AG09319 (cell line): ENCODE results near the gene PSMD4.
"Not testable (repeated sequence)": the region's sequence is repeated elsewhere in the genome, so short reads cannot be mapped to it uniquely, and the experiment has no call there.

Source experiments
- DNase-seq: peaks from one replicate; pipeline ENCODE4 v3.0.0-alpha.2; 2010; ENCODE audit warnings: low read depth; ENCODE audit errors: extremely low read depth
- CTCF ChIP-seq: IDR thresholded peaks from 2 replicates; pipeline ENCODE4 v1.5.1; 2011; ENCODE audit warnings: low read depth, mild to moderate bottlenecking, inconsistent platforms, low read length, moderate library complexity

PSMD4 gene

GRCh38 chr1:151255381-151255780 lies 847 bp downstream of the PSMD4 start:
- no peak for TF ChIP-seq CTCF

GRCh38 chr1:151259351-151259750 lies 4.8 kb downstream of the PSMD4 start:
- DNase-seq = no peak
- TF ChIP-seq CTCF = no peak

More at GRCh38 chr1:151255381-151255780, 847 bp downstream of the PSMD4 start:
- no peak for DNase-seq

GRCh38 chr1:151265446-151266236 lies 11.1 kb downstream of the PSMD4 start:
- DNase-seq = no peak
- TF ChIP-seq CTCF = no peak

- TF ChIP-seq CTCF = no peak
- no peak for DNase-seq
These were observed 11.8 kb downstream of the PSMD4 start for GRCh38 chr1:151266315-151266714.

- no peak for TF ChIP-seq CTCF
These were observed 12.3 kb downstream of the PSMD4 start for GRCh38 chr1:151266821-151267220.

GRCh38 chr1:151267760-151268159 lies 13.2 kb downstream of the PSMD4 start:
- no peak for TF ChIP-seq CTCF
- DNase-seq = no peak

More at GRCh38 chr1:151266821-151267220, 12.3 kb downstream of the PSMD4 start:
- DNase-seq = no peak

- no peak for DNase-seq
- no peak for TF ChIP-seq CTCF
These were observed 19.5 kb downstream of the PSMD4 start for GRCh38 chr1:151273924-151274466.

GRCh38 chr1:151275341-151275740 lies 20.8 kb downstream of the PSMD4 start:
- DNase-seq = not testable (repeated sequence)
